Thyroid gland (tissue), 4 donors: ENCODE results near the gene PAX8.

Experiments used
- POLR2A ChIP-seq, 2 donors: fragments of 450-650 bp; IDR thresholded peaks; one replicate each; pipeline ENCODE4 v1.6.1; 2017; ENCODE audit warnings: antibody characterized with exemption in 2 of 2, mild to moderate bottlenecking in 2 of 2, moderate library complexity in 1 of 2
- TF ChIP-seq, protein P1 (sequence below), 6 experiments: fragments of 200-600 bp in 3 of 6; fragments of 450-650 bp in 3 of 6; sonication (generic) in 3 of 6; IDR thresholded peaks; one replicate each; pipeline ENCODE4 v1.5.1; 2016 to 2019; ENCODE audit warnings: antibody characterized with exemption in 6 of 6, mild to moderate bottlenecking in 2 of 6, inconsistent platforms in 1 of 6, moderate library complexity in 1 of 6

DNA sequence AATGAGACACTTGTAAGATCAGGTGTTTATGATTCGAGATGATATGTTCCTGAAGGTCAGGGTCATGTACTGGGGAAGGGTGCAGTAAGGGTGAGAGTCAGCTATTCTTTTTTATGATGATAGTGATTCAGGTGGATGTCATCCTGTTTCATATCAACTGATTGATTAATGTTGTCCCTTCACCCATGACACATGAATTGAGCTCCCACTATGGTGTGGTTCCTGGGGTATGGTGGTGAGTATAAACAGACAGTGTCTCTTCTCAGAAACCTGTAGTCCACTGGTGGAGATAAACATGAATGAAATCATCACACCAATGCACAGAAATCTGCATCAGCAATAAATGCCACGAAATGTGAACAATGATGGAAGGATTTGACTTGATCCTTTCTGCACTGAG is 37.4 kb upstream of the PAX8 start:
- no peak for TF ChIP-seq POLR2A (IDR thresholded peaks at IDR 0.05)
- TF ChIP-seq, protein P1, sequence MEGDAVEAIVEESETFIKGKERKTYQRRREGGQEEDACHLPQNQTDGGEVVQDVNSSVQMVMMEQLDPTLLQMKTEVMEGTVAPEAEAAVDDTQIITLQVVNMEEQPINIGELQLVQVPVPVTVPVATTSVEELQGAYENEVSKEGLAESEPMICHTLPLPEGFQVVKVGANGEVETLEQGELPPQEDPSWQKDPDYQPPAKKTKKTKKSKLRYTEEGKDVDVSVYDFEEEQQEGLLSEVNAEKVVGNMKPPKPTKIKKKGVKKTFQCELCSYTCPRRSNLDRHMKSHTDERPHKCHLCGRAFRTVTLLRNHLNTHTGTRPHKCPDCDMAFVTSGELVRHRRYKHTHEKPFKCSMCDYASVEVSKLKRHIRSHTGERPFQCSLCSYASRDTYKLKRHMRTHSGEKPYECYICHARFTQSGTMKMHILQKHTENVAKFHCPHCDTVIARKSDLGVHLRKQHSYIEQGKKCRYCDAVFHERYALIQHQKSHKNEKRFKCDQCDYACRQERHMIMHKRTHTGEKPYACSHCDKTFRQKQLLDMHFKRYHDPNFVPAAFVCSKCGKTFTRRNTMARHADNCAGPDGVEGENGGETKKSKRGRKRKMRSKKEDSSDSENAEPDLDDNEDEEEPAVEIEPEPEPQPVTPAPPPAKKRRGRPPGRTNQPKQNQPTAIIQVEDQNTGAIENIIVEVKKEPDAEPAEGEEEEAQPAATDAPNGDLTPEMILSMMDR (IDR thresholded peaks at IDR 0.05): no peak
